SK-N-SH (cell line): ENCODE results near the gene ZMYND8.

ENCODE experiments used
- CTCF ChIP-seq: fragments of 200-600 bp; sonication (generic); IDR thresholded peaks from 2 replicates; pipeline ENCODE4 v1.6.1; 2017; ENCODE audit warnings: antibody characterized with exemption, mild to moderate bottlenecking, moderate library complexity
- EZH2phosphoT487 ChIP-seq: fragments of 200-600 bp; sonication (generic); IDR thresholded peaks from 2 replicates; pipeline ENCODE4 v1.6.1; 2017; ENCODE audit warnings: low read depth, mixed run types, mild to moderate bottlenecking, antibody characterized with exemption, moderate library complexity, borderline replicate concordance
- FOXJ3 ChIP-seq: sonication (generic); formaldehyde crosslinking; IDR thresholded peaks from 2 replicates; pipeline ENCODE4 v1.5.1; 2020; ENCODE audit warnings: mild to moderate bottlenecking, missing genetic modification reagents
- JUND ChIP-seq: IDR thresholded peaks from 2 replicates; pipeline ENCODE4 v1.4.0; 2012
- MAX ChIP-seq: IDR thresholded peaks from 2 replicates; pipeline ENCODE4 v1.4.0; 2012; ENCODE audit warnings: low read depth
- MXI1 ChIP-seq: IDR thresholded peaks from 2 replicates; pipeline ENCODE4 v1.6.1; 2012; ENCODE audit warnings: mild to moderate bottlenecking, low read depth, low read length, improper control_type of control experiment
- POLR2AphosphoS5 ChIP-seq: IDR thresholded peaks from 2 replicates; pipeline ENCODE4 v1.6.1; 2012; ENCODE audit warnings: low read depth, low read length
- TEAD4 ChIP-seq: IDR thresholded peaks from 2 replicates; pipeline ENCODE4 v1.4.0; 2012; ENCODE audit warnings: mild to moderate bottlenecking, borderline replicate concordance; ENCODE audit not compliant: insufficient read depth

- TF ChIP-seq CTCF (no peak), POLR2AphosphoS5 (no peak), MAX (no peak), FOXJ3 (CRISPR knock-in tag) (no peak), EZH2phosphoT487 (no peak), TEAD4 (no peak), MXI1 (no peak), JUND (no peak)
Observed at GRCh38 chr20:47265984-47266383, 90.5 kb downstream of the ZMYND8 start.
